Thoracic aorta (tissue), 2 donors: ENCODE results near the gene CCNJ. TPM values are rescaled to one million over a fixed set of nuclear protein-coding genes. Genes with fewer than 3 reads are reported as not detected.

Experiments
- ATAC-seq: fragments of 150-250 bp; one replicate; pipeline ENCODE4 v1.8.0; 2017; ENCODE audit warnings: low read depth; ENCODE audit not compliant: insufficient number of reproducible peaks, low FRiP score
- DNase-seq: peaks from one replicate; pipeline ENCODE4 v3.0.0-alpha.2; 2020; ENCODE audit warnings: low spot score
- H3K27ac ChIP-seq, 2 donors: fragments of 200-600 bp; sonication (generic); 1 replicate in 1 of 2; 2 replicates in 1 of 2; pipeline ENCODE4 v1.5.1; 2016; ENCODE audit warnings: mild to moderate bottlenecking in 2 of 2, moderate library complexity in 2 of 2
- H3K27me3 ChIP-seq: fragments of 200-600 bp; sonication (generic); replicated peaks from 2 replicates; pipeline ENCODE4 v1.6.0; 2016; ENCODE audit warnings: mild to moderate bottlenecking; ENCODE audit not compliant: insufficient read depth
- H3K36me3 ChIP-seq: fragments of 200-600 bp; sonication (generic); one replicate; pipeline ENCODE4 v1.5.1; 2016
- H3K4me1 ChIP-seq, 2 donors: fragments of 200-600 bp; sonication (generic); 1 replicate in 1 of 2; 2 replicates in 1 of 2; pipeline versions ENCODE4 v1.5.1 to v1.6.0; 2016; ENCODE audit warnings: low read depth in 2 of 2, mild to moderate bottlenecking in 1 of 2; ENCODE audit not compliant: control insufficient read depth in 1 of 2
- H3K4me3 ChIP-seq: fragments of 200-600 bp; sonication (generic); 2 replicates; pipeline ENCODE4 v1.5.1; 2016; ENCODE audit warnings: mild to moderate bottlenecking
- H3K9me3 ChIP-seq: fragments of 200-600 bp; sonication (generic); 2 replicates; pipeline ENCODE4 v1.5.1; 2016
- CTCF ChIP-seq: fragments of 200-600 bp; sonication (generic); IDR thresholded peaks from one replicate; pipeline ENCODE4 v1.5.1; 2019; ENCODE audit warnings: antibody characterized with exemption
- total RNA-seq, 2 donors: library from RNA; depleted of rRNA; stranded (reverse); fragments of >200 nt; gene quantifications; one replicate each; pipeline versions ENCODE4 v1.1.0 to v1.2.3, GENCODE V29; 2016

CCNJ gene
- total RNA-seq, 2 donors from 2014 or later, result 6.5 to 8.8 TPM

- no peaks in the 10 kb centered on the region for H3K36me3 ChIP-seq
- peak; percentile 44 for TF ChIP-seq CTCF
- no peak for DNase-seq
- H3K4me3 ChIP-seq, result no peak overlapping the region
- no peaks in the 10 kb centered on the region for H3K9me3 ChIP-seq
- no peaks in the 10 kb centered on the region for H3K27me3 ChIP-seq
- H3K4me1 ChIP-seq, result no peaks in the 10 kb centered on the region
- ATAC-seq, result no peak
- no peak overlapping the region for H3K27ac ChIP-seq
These were observed 26.1 kb upstream of the CCNJ start for GRCh38 chr10:96017191-96017687.

GRCh38 chr10:96021332-96021731 is 22.1 kb upstream of the CCNJ start:
- DNase-seq, result no peak
- TF ChIP-seq CTCF, result no peak
- H3K4me3 ChIP-seq, result no peak overlapping the region
- no peak overlapping the region for H3K27ac ChIP-seq
- no peaks in the 10 kb centered on the region for H3K36me3 ChIP-seq
- H3K4me1 ChIP-seq, result no peaks in the 10 kb centered on the region
- ATAC-seq, result no peak
- no peaks in the 10 kb centered on the region for H3K9me3 ChIP-seq
- no peaks in the 10 kb centered on the region for H3K27me3 ChIP-seq

- ATAC-seq, result no peak
These were observed 20.6 kb upstream of the CCNJ start for GRCh38 chr10:96022739-96023138.

GRCh38 chr10:96023168-96023567 is 20.2 kb upstream of the CCNJ start:
- H3K36me3 ChIP-seq, result no peaks in the 10 kb centered on the region
- no peak overlapping the region for H3K4me3 ChIP-seq
- no peaks in the 10 kb centered on the region for H3K27me3 ChIP-seq
- ATAC-seq (no peak), DNase-seq (no peak)
- no peak overlapping the region for H3K27ac ChIP-seq
- no peak for TF ChIP-seq CTCF
- H3K4me1 ChIP-seq, result no peaks in the 10 kb centered on the region
- no peaks in the 10 kb centered on the region for H3K9me3 ChIP-seq

More at GRCh38 chr10:96022739-96023138, 20.6 kb upstream of the CCNJ start:
- H3K9me3 ChIP-seq, result no peaks in the 10 kb centered on the region
- H3K27me3 ChIP-seq, result no peaks in the 10 kb centered on the region
- no peak overlapping the region for H3K27ac ChIP-seq
- no peak for DNase-seq
- TF ChIP-seq CTCF, result no peak
- H3K4me3 ChIP-seq, result no peak overlapping the region
- H3K4me1 ChIP-seq, result no peaks in the 10 kb centered on the region
- H3K36me3 ChIP-seq, result no peaks in the 10 kb centered on the region

GRCh38 chr10:96025566-96025965 is 17.8 kb upstream of the CCNJ start:
- H3K27me3 ChIP-seq, result no peaks in the 10 kb centered on the region
- no peaks in the 10 kb centered on the region for H3K4me1 ChIP-seq
- H3K36me3 ChIP-seq, result no peaks in the 10 kb centered on the region
- DNase-seq (no peak), ATAC-seq (no peak)
- no peaks in the 10 kb centered on the region for H3K9me3 ChIP-seq
- H3K4me3 ChIP-seq, result no peak overlapping the region
- no peak overlapping the region for H3K27ac ChIP-seq
- TF ChIP-seq CTCF, result no peak
